Astrocyte of the spinal cord (primary cell): Measurements from ENCODE around the gene C2orf76.

Experiments used
- DNase-seq: peaks from one replicate; pipeline ENCODE4 v3.0.0; 2011; ENCODE audit warnings: low read depth, low spot score
- H3K4me3 ChIP-seq: 2 replicates; pipeline ENCODE4 v1.5.1; 2011; ENCODE audit warnings: low read depth, mild to moderate bottlenecking, low read length, moderate library complexity
- in situ Hi-C: cut with HindIII; loops from 2 replicates; pipeline ENCODE4 v1.10.0; 2017; ENCODE audit warnings: low sequenced_read_pairs
- TF ChIP-seq, protein P1 (sequence below): IDR thresholded peaks from 2 replicates; pipeline ENCODE4 v1.5.1; 2012; ENCODE audit warnings: low read depth, mild to moderate bottlenecking, low read length, inconsistent platforms

The C2orf76 gene

DNA sequence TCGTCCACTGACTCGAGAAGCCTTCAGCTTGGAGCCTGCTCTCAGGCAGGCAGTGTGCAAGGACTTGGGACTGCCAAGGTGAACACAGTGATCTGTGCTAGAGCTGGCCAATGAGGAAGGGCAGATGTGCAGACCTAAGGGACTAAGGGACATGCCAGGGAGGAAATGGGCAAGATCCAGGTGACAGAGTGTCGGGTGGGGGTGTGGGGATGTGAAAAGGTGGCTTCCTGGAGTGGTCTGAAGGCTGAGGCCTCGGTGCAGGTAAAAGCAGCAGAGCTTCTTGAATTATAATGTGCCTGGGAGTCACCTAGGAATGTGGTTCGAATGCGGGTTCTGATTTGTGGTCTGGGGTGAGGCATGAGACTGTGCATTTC, 101.0 kb downstream of the C2orf76 start:
- no peak overlapping the region for H3K4me3 ChIP-seq
- TF ChIP-seq, protein P1, sequence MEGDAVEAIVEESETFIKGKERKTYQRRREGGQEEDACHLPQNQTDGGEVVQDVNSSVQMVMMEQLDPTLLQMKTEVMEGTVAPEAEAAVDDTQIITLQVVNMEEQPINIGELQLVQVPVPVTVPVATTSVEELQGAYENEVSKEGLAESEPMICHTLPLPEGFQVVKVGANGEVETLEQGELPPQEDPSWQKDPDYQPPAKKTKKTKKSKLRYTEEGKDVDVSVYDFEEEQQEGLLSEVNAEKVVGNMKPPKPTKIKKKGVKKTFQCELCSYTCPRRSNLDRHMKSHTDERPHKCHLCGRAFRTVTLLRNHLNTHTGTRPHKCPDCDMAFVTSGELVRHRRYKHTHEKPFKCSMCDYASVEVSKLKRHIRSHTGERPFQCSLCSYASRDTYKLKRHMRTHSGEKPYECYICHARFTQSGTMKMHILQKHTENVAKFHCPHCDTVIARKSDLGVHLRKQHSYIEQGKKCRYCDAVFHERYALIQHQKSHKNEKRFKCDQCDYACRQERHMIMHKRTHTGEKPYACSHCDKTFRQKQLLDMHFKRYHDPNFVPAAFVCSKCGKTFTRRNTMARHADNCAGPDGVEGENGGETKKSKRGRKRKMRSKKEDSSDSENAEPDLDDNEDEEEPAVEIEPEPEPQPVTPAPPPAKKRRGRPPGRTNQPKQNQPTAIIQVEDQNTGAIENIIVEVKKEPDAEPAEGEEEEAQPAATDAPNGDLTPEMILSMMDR = no peak
- no peak for DNase-seq
- in situ Hi-C loops = no loop called here

DNA sequence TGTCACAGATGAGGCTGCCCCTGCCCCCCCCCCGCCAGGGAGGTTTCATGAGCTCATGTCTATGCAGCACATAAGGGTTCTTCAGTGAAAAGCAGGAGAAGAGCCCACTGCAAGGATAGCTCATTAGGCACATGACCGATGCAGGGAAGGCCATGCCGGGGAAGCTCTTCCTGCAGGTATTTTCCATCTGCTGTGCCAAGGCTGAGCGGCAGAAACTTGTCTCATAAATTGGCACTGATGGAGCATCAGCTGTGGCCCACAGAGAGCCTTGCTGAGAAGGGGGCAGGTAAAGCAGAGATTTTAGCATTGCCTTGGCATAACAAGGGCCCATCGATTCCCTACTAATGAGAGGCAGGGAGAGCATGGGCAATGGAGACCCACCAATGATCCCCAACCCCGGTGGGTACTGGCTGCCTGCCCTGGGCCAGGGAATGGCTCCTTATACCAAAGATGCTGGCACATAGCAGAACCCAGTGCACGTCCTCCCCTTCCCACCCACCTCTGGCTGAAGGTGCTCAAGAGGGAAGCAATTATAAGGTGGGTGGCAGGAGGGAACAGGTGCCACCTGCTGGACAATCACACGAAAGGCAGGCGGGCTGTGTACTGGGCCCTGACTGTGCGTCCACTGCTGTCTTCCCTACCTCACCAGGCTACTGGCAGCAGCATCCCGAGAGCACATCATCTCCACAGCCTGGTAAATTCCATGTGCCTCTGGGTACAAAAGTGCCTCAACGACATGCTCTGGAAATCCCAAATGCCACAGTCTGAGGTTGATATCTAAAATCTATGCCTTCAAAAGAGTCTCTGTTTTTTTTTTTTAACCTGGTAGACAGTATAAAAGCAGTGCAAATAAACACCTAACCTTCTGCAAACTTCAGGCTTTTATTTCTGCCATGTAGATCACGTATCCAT, 101.6 kb downstream of the C2orf76 start:
- DNase-seq = peak; percentile 43
- no peak overlapping the region for H3K4me3 ChIP-seq
- TF ChIP-seq, protein P1 = peak; percentile 90
- in situ Hi-C loops = no loop called here

DNA sequence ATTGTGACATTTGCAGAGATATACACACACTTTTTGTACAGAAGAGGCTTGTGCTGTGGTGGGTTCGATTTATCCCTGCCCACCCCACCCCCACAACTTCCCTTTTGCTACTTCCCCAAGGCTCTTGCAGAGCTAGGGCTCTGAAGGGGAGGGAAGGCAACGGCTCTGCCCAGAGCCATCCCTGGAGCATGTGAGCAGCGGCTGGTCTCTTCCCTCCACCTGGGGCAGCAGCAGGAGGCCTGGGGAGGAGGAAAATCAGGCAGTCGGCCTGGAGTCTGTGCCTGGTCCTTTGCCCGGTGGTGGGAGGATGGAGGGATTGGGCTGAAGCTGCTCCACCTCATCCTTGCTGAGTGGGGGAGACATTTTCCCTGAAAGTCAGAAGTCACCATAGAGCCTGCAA, 103.0 kb downstream of the C2orf76 start:
- H3K4me3 ChIP-seq = no peak overlapping the region
- in situ Hi-C loops = no loop called here
- TF ChIP-seq, protein P1 = no peak
- no peak for DNase-seq

GRCh38 chr2:119263025-119263424, 103.6 kb downstream of the C2orf76 start:
- TF ChIP-seq, protein P1 = no peak
- no peak overlapping the region for H3K4me3 ChIP-seq
- no peak for DNase-seq
- in situ Hi-C loops = no loop called here

DNA sequence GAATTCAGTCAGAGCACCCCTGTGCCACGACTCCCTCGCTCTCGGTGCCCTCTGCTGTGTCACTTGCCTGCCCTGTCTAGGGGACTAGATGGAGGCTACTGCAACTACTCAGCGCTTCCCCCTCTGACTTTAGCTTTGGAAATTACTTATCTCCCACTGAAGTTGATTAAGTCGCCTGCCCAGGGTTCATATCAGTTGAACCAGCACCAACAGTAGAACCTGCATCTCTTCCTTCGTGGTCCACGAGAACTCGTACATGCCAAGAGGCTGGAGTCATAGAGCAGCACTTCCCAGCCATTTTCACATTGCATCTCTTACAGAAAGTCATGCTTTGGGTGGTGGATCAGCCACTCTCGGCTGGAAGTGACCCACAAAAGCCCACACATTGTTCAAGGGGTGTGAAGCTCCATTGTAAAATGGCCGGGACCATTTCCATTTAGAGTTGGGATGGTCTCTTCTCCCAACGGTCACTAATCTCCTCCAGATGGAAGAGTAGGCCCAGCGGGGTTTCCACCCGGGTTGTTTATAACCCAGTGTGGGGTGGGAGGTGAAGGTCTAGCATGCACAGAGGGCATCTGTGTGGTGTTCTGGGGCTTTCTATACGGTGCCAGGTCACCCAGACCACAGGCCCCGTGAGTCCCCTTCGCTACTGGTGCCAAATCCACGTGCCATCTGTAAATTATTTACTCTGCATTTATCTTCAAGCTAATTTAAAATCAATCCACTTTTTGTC, 105.0 kb downstream of the C2orf76 start:
- TF ChIP-seq, protein P1 = no peak
- no peak overlapping the region for H3K4me3 ChIP-seq
- DNase-seq = no peak
- in situ Hi-C loops = no loop called here

GRCh38 chr2:119260646-119261492, 105.8 kb downstream of the C2orf76 start:
- TF ChIP-seq, protein P1 = no peak
- H3K4me3 ChIP-seq = no peak overlapping the region
- in situ Hi-C loops = no loop called here
- DNase-seq = peak; percentile 45
